C1 segment of cervical spinal cord (tissue), 14 donors: ENCODE results near the gene RTN4R.

Experiments used
- DNase-seq, 14 donors: peaks; one replicate each; lab custom pipeline; 2025; lab: John Stamatoyannopoulos, UW

RTN4R gene

DNA sequence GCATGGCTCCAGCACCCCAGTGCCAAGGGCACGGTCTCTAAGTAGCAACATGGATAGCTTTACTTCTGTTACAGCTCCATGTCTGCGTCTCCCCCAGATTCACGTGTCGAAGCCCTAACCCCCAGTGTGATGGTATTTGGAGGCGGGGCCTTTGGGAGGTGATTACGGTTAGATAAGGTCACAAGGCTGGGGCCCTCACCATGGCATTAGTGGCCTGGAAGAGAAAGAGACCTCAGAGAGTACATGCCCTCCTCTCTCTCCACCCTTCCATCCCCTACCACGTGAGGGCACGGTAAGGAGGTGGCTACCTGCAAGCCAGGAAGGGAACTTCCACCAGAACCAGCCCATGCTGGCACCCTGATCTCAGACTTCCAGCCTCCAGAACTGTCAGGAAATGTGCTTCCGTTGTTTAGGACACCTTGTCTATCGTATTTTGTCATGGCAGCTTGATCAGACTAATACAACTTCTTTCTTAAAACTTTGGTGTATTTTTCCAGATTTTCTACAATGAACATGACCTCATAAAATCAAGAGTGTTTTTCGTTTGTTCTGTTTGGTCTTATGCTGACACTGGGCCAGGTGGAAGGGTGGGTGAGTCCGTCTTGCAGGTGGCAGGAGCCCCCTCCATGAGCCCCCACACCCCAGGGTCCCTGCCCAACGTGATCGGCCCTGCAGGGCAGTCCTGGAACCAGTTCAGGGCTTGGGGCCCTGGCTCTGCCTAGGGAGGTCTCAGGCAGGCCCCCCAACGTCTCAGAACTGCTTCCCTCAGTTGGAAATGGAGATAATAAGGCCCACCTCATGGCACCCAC lies 10.7 kb downstream of the RTN4R start:
- DNase-seq = no peak

DNA sequence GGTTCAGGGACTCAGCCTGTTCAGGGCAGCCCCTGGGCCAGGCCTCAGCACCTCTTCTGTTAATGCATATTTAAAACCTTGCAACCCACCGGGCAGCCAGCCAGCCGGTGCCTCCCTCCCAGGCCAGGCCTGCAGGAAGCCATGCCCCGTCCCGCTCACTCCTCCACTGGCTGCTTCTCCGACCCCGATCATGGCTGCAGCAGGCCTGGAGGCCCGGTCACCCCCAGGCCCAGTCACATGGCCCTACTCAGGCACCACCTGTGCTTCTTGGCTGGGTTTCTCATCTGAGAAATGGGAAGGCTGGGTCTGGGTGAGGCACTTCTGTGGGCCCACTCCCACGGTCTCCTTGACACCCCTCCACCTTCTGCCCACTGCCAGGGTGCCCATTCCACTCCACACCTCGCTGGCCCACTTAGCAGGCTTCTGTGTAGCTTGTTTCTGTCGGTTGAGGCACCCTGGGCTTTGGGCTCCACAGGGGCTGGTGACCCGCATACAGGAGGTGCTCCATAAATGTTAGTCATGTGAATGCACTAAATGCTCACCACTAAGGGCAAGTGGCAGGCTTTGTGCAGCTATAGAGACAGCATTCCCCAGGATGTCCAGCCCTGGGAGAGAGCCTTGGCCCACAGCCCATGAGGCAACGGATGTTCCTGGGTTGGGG lies 11.4 kb downstream of the RTN4R start:
- no peak for DNase-seq

DNA sequence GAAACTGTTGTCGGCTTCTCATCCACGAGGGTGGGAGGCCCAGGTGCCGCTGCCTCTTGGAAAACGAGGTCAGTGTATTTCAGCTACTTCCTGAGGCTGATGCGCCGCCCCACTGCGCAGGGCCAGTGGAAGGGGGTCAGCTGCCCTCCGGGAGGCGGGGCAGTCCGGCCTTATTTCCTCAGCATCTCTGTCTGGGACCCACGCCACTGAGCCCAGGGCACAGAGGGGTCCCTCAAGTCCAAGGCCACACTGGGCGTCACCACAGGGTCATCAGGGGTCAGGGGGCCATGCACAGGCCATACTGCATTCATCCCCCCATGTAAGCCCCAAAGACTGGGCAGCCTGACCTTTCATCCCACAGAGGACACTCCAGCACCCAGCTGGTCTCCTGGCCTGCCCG lies 12.1 kb downstream of the RTN4R start:
- no peak for DNase-seq

DNA sequence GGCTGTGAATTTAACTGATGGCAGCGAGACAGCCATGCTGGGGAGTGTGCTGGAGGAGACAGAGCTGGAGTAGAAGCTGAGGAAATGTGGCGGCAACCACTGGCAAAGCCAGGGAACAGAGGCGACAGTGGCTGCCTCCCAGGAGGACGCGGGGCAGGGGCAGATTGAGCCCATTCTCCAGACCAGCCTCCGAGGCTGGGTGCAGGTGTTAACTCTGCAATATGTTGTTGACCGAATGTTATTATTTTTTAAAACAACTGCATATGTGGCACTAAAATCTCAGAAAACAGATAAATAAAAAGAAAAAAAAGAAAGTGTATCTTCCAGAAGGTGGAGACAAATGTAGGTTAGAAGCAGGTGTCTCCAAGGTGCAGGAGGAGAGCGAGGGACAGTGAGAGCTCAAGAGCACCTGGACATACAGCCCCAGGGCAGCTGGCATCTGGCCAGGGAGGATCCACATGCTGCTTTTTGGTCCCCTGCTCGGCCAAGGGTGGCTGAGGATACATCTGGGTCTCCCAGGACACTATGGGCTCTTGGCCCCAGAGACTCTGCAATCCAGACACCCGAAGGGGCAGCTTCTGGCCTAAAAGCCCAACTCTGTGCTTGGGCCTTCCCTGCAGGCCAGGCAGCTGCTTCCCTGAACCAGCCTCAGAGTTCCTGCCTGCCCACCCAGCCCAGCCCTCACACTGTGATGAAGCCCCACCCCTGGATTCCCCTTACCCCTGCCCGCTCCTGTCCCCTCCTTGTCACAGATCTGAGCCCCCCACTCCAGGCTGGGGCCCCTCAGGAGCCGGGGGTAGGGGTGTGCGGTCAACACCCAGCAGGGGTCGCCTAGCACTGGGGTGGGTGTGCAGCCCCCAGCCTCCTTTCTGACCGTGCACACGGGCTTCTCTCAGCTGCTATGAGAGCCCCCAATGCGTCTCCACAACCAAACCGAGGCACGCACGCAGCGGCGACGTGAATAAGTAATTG lies 12.9 kb downstream of the RTN4R start:
- no peak for DNase-seq

DNA sequence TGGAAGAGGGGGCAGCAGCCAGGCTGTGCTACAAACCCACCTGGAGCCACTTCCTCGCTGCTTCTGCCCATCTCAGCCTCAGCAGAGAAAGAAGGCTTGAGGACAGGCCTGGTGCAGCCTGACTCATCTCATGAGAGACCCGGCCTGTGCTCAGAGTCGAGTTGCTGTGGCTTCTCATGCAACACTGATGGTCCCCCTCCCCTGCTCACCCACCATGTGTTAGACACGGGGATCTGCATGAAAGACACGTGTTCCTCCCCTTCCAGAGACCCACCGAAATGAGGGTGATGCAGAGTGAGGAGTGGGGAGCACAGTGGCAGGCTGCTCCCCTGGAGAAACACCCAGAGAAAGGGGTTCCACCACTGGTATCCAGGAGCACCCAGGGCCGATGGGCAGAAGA lies 15.0 kb downstream of the RTN4R start:
- DNase-seq = no peak

DNA sequence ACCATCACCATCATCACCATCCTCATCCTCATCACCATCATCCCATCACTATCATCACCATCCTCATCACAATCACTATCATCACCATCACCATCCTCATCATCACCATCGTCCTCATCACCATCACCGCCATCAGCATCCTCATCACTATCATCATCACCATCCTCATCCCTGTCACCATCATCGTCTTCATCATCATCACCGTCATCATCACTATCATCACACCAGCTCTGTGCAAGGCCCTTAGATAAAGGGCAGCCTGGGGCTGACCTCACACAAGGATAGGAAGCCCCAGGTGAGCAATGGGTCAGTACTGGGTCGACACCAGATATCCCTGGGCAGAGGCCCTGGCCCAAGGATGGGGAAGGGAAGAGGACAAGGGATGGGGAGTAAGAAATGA lies 16.1 kb downstream of the RTN4R start:
- no peak for DNase-seq

DNA sequence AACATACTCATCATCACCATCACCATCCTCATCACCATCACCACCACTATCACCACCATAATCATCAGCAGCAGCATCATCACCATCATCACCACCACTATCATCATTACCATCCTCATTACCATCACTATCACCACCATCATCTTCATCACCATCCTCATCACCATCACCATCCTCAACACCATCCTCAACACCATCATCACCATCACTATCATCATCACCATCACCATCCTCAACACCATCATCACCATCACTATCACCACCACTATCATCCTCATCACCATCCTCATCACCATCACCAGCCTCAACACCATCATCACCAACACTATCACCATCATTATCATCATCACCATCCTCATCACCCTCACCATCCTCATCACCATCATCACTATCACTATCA lies 16.6 kb downstream of the RTN4R start:
- no peak for DNase-seq

DNA sequence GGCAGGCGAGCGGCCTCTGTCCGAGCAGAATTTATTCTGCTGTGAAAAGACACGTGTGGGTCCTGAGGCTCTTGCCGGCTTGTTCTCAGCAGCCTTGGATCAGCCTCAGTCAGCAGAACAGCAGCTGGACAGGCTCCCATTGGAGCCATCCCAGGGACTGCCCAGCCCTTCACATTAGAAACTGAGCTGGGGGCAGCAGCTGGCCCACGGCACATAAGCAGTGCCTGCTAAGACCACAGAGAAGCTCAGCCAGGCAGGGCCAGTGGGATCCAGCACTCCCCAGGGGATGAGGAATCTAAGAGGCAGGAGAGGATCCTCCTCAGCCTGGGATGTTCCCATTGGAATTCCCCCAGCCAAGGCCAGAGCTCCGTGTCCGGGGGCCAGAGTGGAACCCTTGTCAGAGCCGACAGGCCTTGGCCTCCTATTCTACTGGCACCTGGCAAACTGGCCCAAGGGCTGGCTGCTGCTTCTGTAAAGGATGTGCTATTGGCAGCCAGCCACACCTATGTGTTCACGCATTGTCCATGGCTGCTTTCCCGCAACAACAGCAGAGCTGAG lies 18.2 kb downstream of the RTN4R start:
- DNase-seq = peak in 10 of 14 donors; percentile 18 to 77 (median 41)

DNA sequence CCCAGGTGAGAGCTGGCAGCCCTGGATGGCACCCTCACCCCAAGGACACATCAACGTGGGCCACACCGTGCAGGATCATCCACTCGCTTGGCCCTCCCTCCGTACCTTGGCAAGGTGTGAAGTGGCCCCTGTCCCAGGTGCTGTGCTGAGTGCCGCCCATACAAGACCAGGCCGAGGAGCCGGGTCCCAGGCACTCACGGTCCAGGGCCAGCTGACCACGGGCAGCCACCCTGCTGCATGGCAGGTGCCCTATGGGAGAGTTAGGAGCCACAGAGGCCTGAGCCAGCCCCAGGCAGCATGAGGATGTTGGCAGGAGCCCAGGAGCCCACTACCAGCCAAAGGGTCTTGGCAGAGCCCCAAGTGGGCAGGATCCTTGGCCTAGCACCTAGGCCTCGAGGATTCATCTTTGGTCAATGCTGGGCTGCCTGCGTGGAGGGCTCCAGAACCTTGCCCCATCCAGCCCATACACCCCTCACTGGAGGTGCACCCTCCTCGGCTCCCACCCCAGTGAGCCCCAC lies 19.6 kb downstream of the RTN4R start:
- no peak for DNase-seq

DNA sequence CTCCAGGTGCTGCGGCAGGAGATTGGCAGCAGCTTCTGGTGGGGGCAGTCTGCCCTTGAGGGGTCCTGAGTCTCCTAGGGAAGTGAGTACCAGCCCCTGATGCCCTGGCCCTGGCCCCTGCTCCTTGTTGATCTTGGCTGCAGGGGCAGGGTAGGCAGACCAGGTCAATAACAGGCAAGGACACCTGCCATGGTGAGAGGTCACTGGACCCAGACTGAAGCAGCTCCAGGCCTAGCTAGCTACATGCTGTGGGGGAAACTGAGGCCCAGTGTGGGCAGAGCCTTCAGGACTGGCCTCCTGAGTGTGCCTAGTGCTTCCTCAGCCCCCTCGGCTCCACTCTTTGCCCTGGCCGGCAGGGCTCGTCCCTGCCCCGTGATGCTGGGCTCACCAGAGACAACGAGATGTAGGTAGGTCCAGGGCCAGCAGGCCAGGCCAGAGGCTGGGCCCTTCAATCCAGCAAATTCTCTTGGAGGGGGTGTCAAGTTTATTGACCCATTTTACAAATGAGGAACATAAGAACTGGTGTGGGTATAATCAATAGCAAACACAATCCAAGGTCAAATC lies 20.4 kb downstream of the RTN4R start:
- no peak for DNase-seq

DNA sequence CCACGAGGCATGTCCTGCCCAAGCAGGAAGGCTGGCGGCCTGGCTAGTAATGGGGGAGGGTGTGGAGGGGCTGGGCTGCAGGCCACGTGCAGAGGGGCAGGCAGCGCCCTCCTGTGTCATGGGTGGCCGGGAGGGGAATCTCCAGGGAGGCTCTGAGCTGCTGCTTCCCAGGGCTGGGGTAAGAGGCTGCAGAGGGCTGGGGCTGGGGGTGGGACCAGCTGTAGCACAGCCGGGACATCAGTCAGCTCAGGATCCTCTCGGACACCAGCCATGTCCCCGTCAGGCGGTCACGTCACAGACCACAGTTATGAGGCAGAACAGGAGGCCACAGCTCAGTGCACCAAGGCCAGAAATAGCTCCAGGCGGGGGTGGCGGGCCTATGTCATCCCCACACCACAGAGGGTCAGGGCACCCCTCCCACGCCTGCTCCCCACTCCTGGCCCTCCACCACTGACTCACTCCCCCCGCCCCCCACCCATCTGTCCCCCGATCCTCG lies 21.1 kb downstream of the RTN4R start:
- no peak for DNase-seq

DNA sequence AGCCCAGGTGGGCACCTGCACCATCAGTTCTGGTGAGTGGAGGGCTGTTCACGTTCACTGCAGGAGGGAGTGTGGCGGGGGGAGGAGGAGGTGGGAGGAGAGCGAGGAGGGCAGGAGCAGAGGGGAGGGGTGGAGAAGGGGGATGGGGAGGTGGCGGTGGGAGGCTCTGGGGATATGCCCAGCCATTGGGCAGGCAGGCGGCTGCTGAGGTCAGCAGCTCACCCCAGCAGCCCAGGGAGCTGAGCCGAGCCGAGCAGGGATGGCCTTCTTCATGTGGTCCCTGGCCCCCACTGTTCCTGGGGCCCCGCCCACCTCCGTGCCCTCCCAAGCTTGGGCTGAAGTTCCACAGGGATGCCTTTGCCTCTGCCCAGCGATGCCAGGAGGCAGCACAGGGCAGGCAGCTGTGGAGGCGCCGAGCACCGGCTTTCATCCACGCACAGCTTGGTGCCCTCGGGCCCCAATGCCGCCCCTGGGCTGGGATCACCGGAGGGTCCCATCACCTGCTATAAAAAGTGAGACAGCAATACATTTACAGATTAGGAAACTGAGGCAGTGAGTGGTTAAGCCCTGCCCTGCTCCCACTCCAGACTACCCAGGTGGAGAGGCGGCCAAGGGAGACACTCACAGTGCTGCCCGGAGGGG lies 21.6 kb downstream of the RTN4R start:
- peak in 2 of 14 donors; percentile 11 to 22 for DNase-seq

DNA sequence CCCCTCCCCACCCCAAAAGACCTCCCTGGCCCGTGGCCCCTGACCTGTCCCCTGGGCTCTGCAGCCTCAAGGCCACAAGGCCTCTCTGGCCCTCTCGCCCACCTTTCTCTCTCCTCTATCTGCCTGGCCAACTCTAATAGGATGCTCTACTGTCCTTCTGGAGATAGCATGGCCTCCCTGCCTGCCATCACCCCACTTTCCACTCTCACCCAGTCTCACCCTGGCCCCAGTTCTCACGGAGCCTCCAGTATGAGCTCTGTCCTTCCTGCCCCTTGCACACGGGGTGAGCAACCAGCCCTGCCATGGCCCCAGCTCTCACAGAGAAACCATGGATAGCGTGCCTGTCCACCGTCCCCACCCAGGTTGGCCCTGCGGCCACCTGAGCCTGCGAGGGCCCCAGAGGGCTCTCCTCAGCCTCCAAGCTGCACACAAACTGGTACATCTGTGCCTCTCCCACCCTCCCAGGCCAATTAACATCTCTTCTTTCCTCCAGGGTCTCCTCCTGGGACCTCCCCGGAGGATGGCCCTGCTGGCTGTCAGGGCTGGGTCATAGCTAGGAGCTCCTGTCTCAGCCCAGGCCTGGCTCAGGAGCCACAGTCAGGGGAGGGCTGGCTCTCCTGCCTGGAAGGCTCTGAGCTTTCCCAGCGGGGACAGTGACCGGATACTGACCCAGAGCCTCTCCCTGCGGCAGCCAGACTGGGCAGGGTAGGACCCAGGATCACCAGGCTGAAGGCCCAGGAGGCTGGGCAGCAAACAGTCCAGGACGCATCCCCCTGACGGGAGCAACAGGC lies 22.3 kb downstream of the RTN4R start:
- DNase-seq = peak in 1 of 14 donors; percentile 56

DNA sequence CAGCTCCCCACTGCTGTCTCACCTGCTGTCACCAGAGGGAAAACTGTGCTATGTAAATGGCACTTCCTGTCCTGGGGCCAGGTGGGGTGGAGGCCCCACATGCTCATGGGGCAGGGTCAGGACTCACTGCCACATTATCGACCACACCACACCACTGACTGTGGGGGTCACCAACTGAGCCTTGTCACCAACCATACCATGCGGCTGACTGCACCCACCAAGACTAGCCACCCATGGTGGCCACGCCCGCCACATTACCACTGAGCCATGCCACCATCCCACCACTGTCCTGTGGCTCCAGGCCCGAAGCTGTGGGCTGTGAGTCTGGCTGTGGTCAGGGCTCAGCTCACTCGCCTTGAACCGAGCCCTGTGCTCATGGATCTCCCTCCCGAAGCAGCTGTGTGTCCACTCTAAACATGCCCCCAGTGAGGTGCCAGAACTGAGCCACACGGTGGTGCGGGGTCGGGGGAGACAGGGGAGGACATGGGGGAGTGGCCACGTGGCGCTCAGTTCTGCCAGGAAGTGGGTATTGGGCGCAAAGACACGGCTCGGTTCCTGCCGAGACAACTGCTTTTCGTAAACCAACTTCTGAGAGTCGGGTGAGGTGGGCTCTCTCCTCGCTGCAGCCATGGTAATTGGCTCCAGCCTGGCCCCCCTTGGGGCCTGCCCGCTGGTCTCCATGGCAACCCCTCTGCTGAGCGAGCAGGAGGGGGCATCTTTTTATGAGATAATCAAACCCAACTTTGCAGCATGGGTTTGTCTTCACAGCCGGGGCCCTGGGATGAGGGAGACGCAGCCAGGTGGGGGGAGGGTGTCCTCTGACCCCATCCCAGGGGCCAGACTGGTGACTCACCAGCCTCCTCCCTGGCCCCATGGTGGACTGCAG lies 23.2 kb downstream of the RTN4R start:
- no peak for DNase-seq

DNA sequence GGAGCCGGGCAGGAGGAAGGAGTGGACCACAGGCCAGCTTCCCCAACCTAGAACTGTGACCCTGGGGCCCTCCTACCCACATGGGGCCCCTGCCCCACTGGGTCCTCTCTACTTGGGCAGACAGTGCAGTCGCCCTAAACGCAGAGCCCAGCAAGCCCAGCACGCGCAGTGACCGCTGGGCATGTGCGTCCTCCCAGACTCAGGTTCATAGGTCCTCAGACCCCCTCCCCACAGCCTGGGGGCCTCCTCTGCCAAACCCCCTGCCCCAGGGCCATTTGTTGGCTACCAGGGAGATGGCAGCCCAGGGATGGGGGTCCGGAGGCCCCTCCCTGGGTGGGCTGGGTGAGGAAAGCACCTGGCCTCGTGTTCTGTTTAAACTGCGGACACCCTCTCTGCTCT lies 23.9 kb downstream of the RTN4R start:
- DNase-seq = no peak

DNA sequence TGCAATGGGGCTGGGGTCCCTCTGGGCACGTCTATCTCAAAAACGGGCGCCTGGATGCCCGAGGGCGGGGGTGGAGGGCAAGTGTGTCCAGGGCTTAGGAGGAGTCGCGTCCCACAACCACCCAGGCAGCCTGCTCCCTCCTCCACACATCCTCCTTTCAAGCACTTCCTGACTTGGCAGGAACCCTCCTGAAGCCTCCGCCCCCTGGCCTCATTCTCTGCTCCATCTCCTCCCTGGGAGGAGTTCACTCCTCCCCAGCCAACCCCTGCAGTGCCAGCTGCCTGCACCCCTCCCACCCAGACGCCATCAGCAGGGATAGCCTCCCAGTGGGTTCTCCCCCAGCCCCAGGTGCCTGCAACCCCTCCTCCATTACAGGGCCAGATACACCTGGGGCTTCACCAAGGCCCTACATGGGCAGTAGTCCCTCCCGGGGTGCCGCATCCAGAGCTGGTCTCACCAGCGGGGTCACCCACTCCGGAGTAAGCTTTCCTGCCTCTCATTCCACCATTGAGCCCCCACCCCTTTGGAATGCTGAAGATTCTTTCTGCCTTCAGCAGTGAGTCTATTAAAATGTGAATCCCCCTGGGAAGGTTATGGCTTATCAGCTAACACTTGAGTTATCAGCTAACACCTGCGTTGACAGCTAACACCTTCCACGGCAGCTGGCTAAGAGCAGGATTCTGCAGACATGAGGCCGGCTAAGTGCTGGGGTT lies 24.4 kb downstream of the RTN4R start:
- peak in 8 of 14 donors; percentile 24 to 89 (median 43) for DNase-seq

DNA sequence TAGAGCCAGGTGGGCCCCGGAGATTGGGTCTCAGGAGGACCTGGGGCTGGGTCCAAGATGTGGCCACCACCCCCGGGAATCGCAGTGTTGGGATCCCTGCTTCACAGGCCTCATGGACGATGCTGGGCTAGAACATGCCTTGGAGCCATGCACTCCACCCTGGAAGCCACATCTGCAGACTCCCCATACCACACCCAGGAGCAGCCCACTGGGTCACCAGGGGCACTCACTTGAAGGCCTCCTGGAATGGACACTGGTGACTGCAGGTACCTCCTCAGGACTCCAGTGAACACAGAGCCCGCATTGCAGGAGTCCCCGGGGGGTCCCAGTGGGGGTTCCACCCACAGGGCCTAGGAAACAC lies 25.0 kb downstream of the RTN4R start:
- no peak for DNase-seq
